MCF 10A (cell line): Measurements from ENCODE around the gene RPL34. TPM values are rescaled to one million over a fixed set of nuclear protein-coding genes. Genes with fewer than 3 reads are reported as not detected.

ENCODE experiments used
- BruUV-seq: library from RNA; stranded (reverse); fragments of 400-500 nt; replicated peaks from 2 replicates; lab custom pipeline; 2021; lab: Mats Ljungman, UMichigan
- CTCF ChIA-PET: fragments of 300-600 bp; sonication (Branson Sonifier 250); formaldehyde crosslinking; extraction: SDS; loops from one replicate; lab custom pipeline; 2021; ENCODE audit warnings: antibody characterized with exemption, inconsistent platforms; lab: Yijun Ruan, JAX
- POLR2A ChIA-PET: fragments of 300-600, 350-650 bp; sonication (Branson Sonifier 250); formaldehyde crosslinking; extraction: SDS; loops from one replicate; lab custom pipeline; 2020; ENCODE audit warnings: antibody characterized with exemption, inconsistent platforms; lab: Yijun Ruan, JAX
- DNase-seq: peaks from one replicate; pipeline ENCODE4 v3.0.0-alpha.2; 2018; ENCODE audit not compliant: unreplicated experiment
- H3K27ac Mint-ChIP-seq: one replicate; pipeline ENCODE4 v1.8.0; 2022; ENCODE audit warnings: mild to moderate bottlenecking, low read depth, mixed read lengths; ENCODE audit not compliant: unreplicated experiment
- H3K27me3 Mint-ChIP-seq: one replicate; pipeline ENCODE4 v1.8.0; 2022; ENCODE audit warnings: mixed read lengths; ENCODE audit not compliant: insufficient read depth, unreplicated experiment
- H3K36me3 Mint-ChIP-seq: one replicate; pipeline ENCODE4 v1.8.0; 2022; ENCODE audit warnings: mild to moderate bottlenecking, moderate library complexity, mixed read lengths; ENCODE audit not compliant: insufficient read depth, unreplicated experiment
- H3K4me1 Mint-ChIP-seq: one replicate; pipeline ENCODE4 v1.8.0; 2022; ENCODE audit warnings: mixed read lengths; ENCODE audit not compliant: insufficient read depth, unreplicated experiment
- H3K4me3 Mint-ChIP-seq: one replicate; pipeline ENCODE4 v1.8.0; 2022; ENCODE audit warnings: mild to moderate bottlenecking, moderate library complexity, mixed read lengths; ENCODE audit not compliant: unreplicated experiment
- H3K9me3 Mint-ChIP-seq: one replicate; pipeline ENCODE4 v1.8.0; 2022; ENCODE audit warnings: mixed read lengths; ENCODE audit not compliant: unreplicated experiment
- CTCF ChIP-seq: fragments of 200-600 bp; IDR thresholded peaks from one replicate; pipeline ENCODE4 v1.8.0; 2022; ENCODE audit warnings: antibody characterized with exemption, mild to moderate bottlenecking; ENCODE audit not compliant: unreplicated experiment
- intact Hi-C: fragments of 100-400 bp; cut with micrococcal nuclease; formaldehyde crosslinking; loops from 2 replicates; pipeline ENCODE4 v1.14.1; 2022
- total RNA-seq: library from RNA; stranded (reverse); gene quantifications from 2 replicates; pipeline ENCODE4 v1.2.3, GENCODE V29; 2022

The RPL34 gene
- total RNA-seq, 1 experiment from 2014 or later: 1,508 TPM

- Mint-ChIP-seq H3K27me3 (no peaks in the 10 kb centered on the region), H3K4me1 (peaks cover 32% of the 10 kb centered on the region), H3K36me3 (peaks cover 57% of the 10 kb centered on the region), H3K9me3 (no peaks in the 10 kb centered on the region), H3K4me3 (peak overlapping the region; percentile 97), H3K27ac (peak overlapping the region; percentile 99)
- no peak for TF ChIP-seq CTCF
- intact Hi-C loops: loop anchor here (2.0 to 5.0 kb wide), 2 partner anchors 30 to 604 kb away; partner anchors contain the start of gene OSTC
- no peak for DNase-seq
- ChIA-PET POLR2A (interaction anchor here (0.6 to 4.0 kb wide), 25 partner anchors 9 to 901 kb away, joined by 3 to 65 read pairs (median 3); partner anchors contain the start of genes OSTC, PAPSS1 and SEC24B), CTCF (interaction anchor here (0.6 to 0.9 kb wide), 3 partner anchors 8 to 859 kb away, joined by 3 to 4 read pairs (median 4); no protein-coding TSS in a partner anchor)
- BruUV-seq: TSS peak; percentile 60
These were observed 843 bp downstream of the RPL34 start for GRCh38 chr4:108620933-108621905.

GRCh38 chr4:108622022-108622421, 1.6 kb downstream of the RPL34 start:
- intact Hi-C loops: loop anchor here (5.0 kb wide), 1 partner anchor 605 kb away; no protein-coding TSS in a partner anchor
- no peak overlapping the region for H3K27ac Mint-ChIP-seq
- TF ChIP-seq CTCF: no peak
- H3K4me1 Mint-ChIP-seq: peaks cover 32% of the 10 kb centered on the region
- H3K27me3 Mint-ChIP-seq: no peaks in the 10 kb centered on the region
- no TSS peak for BruUV-seq
- DNase-seq: no peak
- H3K9me3 Mint-ChIP-seq: no peaks in the 10 kb centered on the region
- peaks cover 65% of the 10 kb centered on the region for H3K36me3 Mint-ChIP-seq
- POLR2A ChIA-PET: interaction anchor here (2.8 to 4.0 kb wide), 3 partner anchors 8 to 29 kb away, joined by 17 to 65 read pairs (median 29); partner anchors contain the start of gene OSTC
- CTCF ChIA-PET: no interaction called here
- peak overlapping the region; percentile 97 for H3K4me3 Mint-ChIP-seq

- CTCF ChIA-PET: no interaction called here
- H3K4me3 Mint-ChIP-seq: peak overlapping the region; percentile 97
- no peak for DNase-seq
These were observed 2.5 kb downstream of the RPL34 start for GRCh38 chr4:108622828-108623227.

More at GRCh38 chr4:108622828-108623227, 2.5 kb downstream of the RPL34 start:
- H3K27me3 Mint-ChIP-seq: no peaks in the 10 kb centered on the region
- peaks cover 73% of the 10 kb centered on the region for H3K36me3 Mint-ChIP-seq
- H3K4me1 Mint-ChIP-seq: peaks cover 32% of the 10 kb centered on the region
- POLR2A ChIA-PET: interaction anchor here (0.6 to 3.3 kb wide), 5 partner anchors 9 to 694 kb away, joined by 3 to 20 read pairs (median 3); partner anchors contain the start of gene OSTC
- no peak for TF ChIP-seq CTCF
- H3K9me3 Mint-ChIP-seq: no peaks in the 10 kb centered on the region
- intact Hi-C loops: loop anchor here (5.0 kb wide), 1 partner anchor 606 kb away; no protein-coding TSS in a partner anchor
- no TSS peak for BruUV-seq
- peak overlapping the region; percentile 70 for H3K27ac Mint-ChIP-seq
